Keratinocyte (primary cell): ENCODE results near the gene SERP2. TPM values are rescaled to one million over a fixed set of nuclear protein-coding genes. Genes with fewer than 3 reads are reported as not detected.

ENCODE experiments used
- DNase-seq: peaks from one replicate; pipeline ENCODE4 v3.0.0-alpha.2; 2011; ENCODE audit warnings: low read depth, missing footprints, low spot score
- FAIRE-seq: peaks from 2 replicates; lab custom pipeline; 2011; peaks lifted over from hg19 to GRCh38; lab: Jason Lieb, UNC
- H2AFZ ChIP-seq: 2 replicates; pipeline ENCODE4 v1.6.0; 2012; ENCODE audit warnings: low read length, control low read depth, inconsistent platforms; ENCODE audit not compliant: control insufficient read depth
- H3K27ac ChIP-seq: 2 replicates; pipeline ENCODE4 v1.5.1; 2011; ENCODE audit warnings: low read length; ENCODE audit not compliant: control insufficient read depth, insufficient read depth
- H3K27me3 ChIP-seq: 3 replicates; pipeline ENCODE4 v1.6.0; 2011; ENCODE audit warnings: low read length; ENCODE audit not compliant: control insufficient read depth, insufficient read depth; ENCODE audit errors: extremely low read depth
- H3K36me3 ChIP-seq, 2 experiments: 2 replicates in 1 of 2; 3 replicates in 1 of 2; pipeline ENCODE4 v1.5.1; 2011; ENCODE audit warnings: low read length in 2 of 2, mild to moderate bottlenecking in 1 of 2; ENCODE audit not compliant: control insufficient read depth in 2 of 2, insufficient read depth in 2 of 2; ENCODE audit errors: extremely low read depth in 1 of 2
- H3K4me1 ChIP-seq: 3 replicates; pipeline ENCODE4 v1.5.1; 2011; ENCODE audit warnings: low read length; ENCODE audit not compliant: control insufficient read depth, insufficient read depth; ENCODE audit errors: extremely low read depth
- H3K4me2 ChIP-seq: 3 replicates; pipeline ENCODE4 v1.6.0; 2011; ENCODE audit warnings: low read depth, low read length; ENCODE audit not compliant: control insufficient read depth, insufficient read depth; ENCODE audit errors: extremely low read depth
- H3K4me3 ChIP-seq, 3 experiments: fragments of 200-600 bp in 1 of 3; sonication (generic) in 1 of 3; 2 replicates in 2 of 3; 3 replicates in 1 of 3; pipeline ENCODE4 v1.5.1; 2011 to 2016; ENCODE audit warnings: low read length in 3 of 3, mild to moderate bottlenecking in 3 of 3, control low read depth in 2 of 3, inconsistent platforms in 1 of 3, low read depth in 1 of 3, mixed read lengths in 1 of 3, mixed run types in 1 of 3, moderate library complexity in 1 of 3; ENCODE audit not compliant: control insufficient read depth in 2 of 3, insufficient read depth in 2 of 3; ENCODE audit errors: extremely low read depth in 1 of 3
- H3K79me2 ChIP-seq: 2 replicates; pipeline ENCODE4 v1.6.0; 2012; ENCODE audit warnings: low read length; ENCODE audit not compliant: control insufficient read depth, insufficient read depth
- H3K9ac ChIP-seq: 3 replicates; pipeline ENCODE4 v1.6.0; 2011; ENCODE audit warnings: low read length; ENCODE audit not compliant: control insufficient read depth, insufficient read depth; ENCODE audit errors: extremely low read depth
- H3K9me1 ChIP-seq: 3 replicates; pipeline ENCODE4 v1.6.0; 2011; ENCODE audit warnings: low read length; ENCODE audit not compliant: control insufficient read depth, insufficient read depth; ENCODE audit errors: extremely low read depth
- H3K9me3 ChIP-seq: 2 replicates; pipeline ENCODE4 v1.5.1; 2012; ENCODE audit warnings: low read depth, low read length; ENCODE audit not compliant: control insufficient read depth
- H4K20me1 ChIP-seq: 3 replicates; pipeline ENCODE4 v1.6.0; 2011; ENCODE audit warnings: low read length; ENCODE audit not compliant: control insufficient read depth, insufficient read depth; ENCODE audit errors: extremely low read depth
- EZH2 ChIP-seq: IDR thresholded peaks from one replicate; pipeline ENCODE4 v1.6.1; 2012; ENCODE audit warnings: inconsistent platforms, mild to moderate bottlenecking, low read length, moderate library complexity
- dilution Hi-C: fragments of 300-500 bp; cut with MboI; formaldehyde crosslinking; loops from one replicate; pipeline ENCODE4 v1.7.0; 2020; ENCODE audit warnings: low sequenced_read_pairs; ENCODE audit not compliant: extremely low pct_ligation_motif_present
- polyA plus RNA-seq, 5 experiments: library from polyadenylated mRNA; depleted of rRNA in 3 of 5; stranded (reverse) in 3 of 5; stranded (forward) in 1 of 5; unstranded in 1 of 5; fragments of >200 nt; gene quantifications; 1 replicate in 1 of 5; 2 replicates in 3 of 5; 3 replicates in 1 of 5; pipeline versions ENCODE4 v1.2.1 to v1.2.3, GENCODE V29; 2011 to 2012; ENCODE audit warnings: missing spikeins in 2 of 5, low read depth in 1 of 5, low replicate concordance in 1 of 5
- TF ChIP-seq, protein P1 (sequence below), 3 experiments: IDR thresholded peaks in 1 of 3; conservative IDR thresholded peaks in 1 of 3; optimal IDR thresholded peaks in 1 of 3; 2 replicates in 2 of 3; 3 replicates in 1 of 3; pipeline versions ENCODE3 to v1.5.1; 2011; ENCODE audit warnings: low read length in 3 of 3, mild to moderate bottlenecking in 3 of 3, moderate library complexity in 2 of 3, control low read depth in 1 of 3, inconsistent platforms in 1 of 3; ENCODE audit not compliant: insufficient read depth in 2 of 3; ENCODE audit errors: extremely low read depth in 1 of 3

Gene SERP2
- polyA plus RNA-seq, 1 donor (not counting 4 experiments of a cell fraction or from before 2014, with no cell fraction given), result 0.45 TPM

DNA sequence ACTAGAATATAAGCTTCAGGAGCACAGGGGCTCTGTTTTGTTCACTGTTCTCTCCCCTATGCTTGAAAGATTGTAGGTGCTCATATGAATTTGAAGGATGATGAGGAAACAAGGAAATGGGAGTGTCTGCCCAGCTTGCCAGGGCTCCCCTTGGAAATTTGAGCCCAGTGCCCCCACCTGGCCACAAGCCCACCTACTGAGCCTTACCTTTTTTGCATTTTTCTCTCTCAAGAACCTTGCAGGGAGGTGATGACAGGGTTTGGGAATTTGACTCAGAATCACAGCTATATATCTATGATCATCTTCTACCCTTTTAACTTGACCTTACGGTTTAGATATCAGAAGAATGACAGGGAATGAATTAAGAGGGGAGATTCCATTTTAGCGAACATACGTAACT, 33.8 kb downstream of the SERP2 start:
- peaks cover 23% of the 10 kb centered on the region for H3K4me1 ChIP-seq
- FAIRE-seq, result no peak
- no peak overlapping the region for H3K9ac ChIP-seq
- H3K9me1 ChIP-seq, result no peaks in the 10 kb centered on the region
- no peak overlapping the region for H2AFZ ChIP-seq
- no peaks in the 10 kb centered on the region for H4K20me1 ChIP-seq
- no peak overlapping the region for H3K27ac ChIP-seq
- no peak overlapping the region for H3K4me3 ChIP-seq
- no peaks in the 10 kb centered on the region for H3K9me3 ChIP-seq
- H3K79me2 ChIP-seq, result no peaks in the 10 kb centered on the region
- dilution Hi-C loops, result no loop called here
- H3K4me2 ChIP-seq, result no peak overlapping the region
- H3K27me3 ChIP-seq, result no peaks in the 10 kb centered on the region
- no peaks in the 10 kb centered on the region for H3K36me3 ChIP-seq
- no peak for TF ChIP-seq EZH2
- TF ChIP-seq, protein P1, sequence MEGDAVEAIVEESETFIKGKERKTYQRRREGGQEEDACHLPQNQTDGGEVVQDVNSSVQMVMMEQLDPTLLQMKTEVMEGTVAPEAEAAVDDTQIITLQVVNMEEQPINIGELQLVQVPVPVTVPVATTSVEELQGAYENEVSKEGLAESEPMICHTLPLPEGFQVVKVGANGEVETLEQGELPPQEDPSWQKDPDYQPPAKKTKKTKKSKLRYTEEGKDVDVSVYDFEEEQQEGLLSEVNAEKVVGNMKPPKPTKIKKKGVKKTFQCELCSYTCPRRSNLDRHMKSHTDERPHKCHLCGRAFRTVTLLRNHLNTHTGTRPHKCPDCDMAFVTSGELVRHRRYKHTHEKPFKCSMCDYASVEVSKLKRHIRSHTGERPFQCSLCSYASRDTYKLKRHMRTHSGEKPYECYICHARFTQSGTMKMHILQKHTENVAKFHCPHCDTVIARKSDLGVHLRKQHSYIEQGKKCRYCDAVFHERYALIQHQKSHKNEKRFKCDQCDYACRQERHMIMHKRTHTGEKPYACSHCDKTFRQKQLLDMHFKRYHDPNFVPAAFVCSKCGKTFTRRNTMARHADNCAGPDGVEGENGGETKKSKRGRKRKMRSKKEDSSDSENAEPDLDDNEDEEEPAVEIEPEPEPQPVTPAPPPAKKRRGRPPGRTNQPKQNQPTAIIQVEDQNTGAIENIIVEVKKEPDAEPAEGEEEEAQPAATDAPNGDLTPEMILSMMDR (optimal IDR thresholded peaks at IDR 0.05 in 1 of 3, IDR thresholded peaks at IDR 0.05 in 1 of 3, conservative IDR thresholded peaks at IDR 0.05 in 1 of 3; ENCODE audit: extremely low read depth in 1 of 3, insufficient read depth in 2 of 3, low read length in 3 of 3), result no peak
- DNase-seq, result no peak

DNA sequence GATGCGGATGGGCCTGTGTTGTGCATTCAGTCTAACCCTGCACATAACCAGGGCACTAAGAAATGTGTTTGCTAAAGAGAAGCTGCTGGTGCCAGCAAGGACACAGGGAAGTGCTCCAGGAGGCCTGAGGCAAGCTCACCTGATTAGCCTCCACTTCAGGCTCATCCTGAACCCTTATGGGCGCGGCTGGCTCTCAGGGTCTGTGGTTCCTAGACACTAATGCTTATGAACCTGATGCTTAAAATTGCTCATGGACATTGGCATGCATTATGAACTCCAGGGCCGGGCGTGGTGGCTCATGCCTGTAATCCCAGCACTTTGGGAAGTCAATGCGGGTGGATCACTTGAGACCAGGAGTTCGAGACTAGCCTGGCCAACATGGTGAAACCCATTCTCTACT, 34.3 kb downstream of the SERP2 start:
- no peaks in the 10 kb centered on the region for H4K20me1 ChIP-seq
- no peak overlapping the region for H3K27ac ChIP-seq
- no peaks in the 10 kb centered on the region for H3K27me3 ChIP-seq
- no peaks in the 10 kb centered on the region for H3K9me1 ChIP-seq
- H3K4me2 ChIP-seq, result no peak overlapping the region
- H3K9me3 ChIP-seq, result no peaks in the 10 kb centered on the region
- H3K4me3 ChIP-seq, result no peak overlapping the region
- no peaks in the 10 kb centered on the region for H3K79me2 ChIP-seq
- no peaks in the 10 kb centered on the region for H3K36me3 ChIP-seq
- TF ChIP-seq, protein P1 (optimal IDR thresholded peaks at IDR 0.05 in 1 of 3, IDR thresholded peaks at IDR 0.05 in 1 of 3, conservative IDR thresholded peaks at IDR 0.05 in 1 of 3; ENCODE audit: extremely low read depth in 1 of 3, insufficient read depth in 2 of 3, low read length in 3 of 3), result no peak
- no peak for TF ChIP-seq EZH2
- H3K4me1 ChIP-seq, result peaks cover 18% of the 10 kb centered on the region
- no peak overlapping the region for H3K9ac ChIP-seq
- DNase-seq (peak; percentile 32), FAIRE-seq (peak; percentile 65)
- dilution Hi-C loops, result no loop called here
- no peak overlapping the region for H2AFZ ChIP-seq
